IMR-90 (cell line): Measurements from ENCODE around the gene TRNT1.

Experiments used
- RAD21 ChIP-seq: IDR thresholded peaks from 2 replicates; pipeline ENCODE4 v1.6.1; 2012; ENCODE audit warnings: low read length, improper control_type of control experiment
- TF ChIP-seq, protein P1 (sequence below): conservative IDR thresholded peaks from 2 replicates; pipeline ENCODE4 v1.5.1; 2012; ENCODE audit warnings: mild to moderate bottlenecking, low read depth, low read length, improper control_type of control experiment

DNA sequence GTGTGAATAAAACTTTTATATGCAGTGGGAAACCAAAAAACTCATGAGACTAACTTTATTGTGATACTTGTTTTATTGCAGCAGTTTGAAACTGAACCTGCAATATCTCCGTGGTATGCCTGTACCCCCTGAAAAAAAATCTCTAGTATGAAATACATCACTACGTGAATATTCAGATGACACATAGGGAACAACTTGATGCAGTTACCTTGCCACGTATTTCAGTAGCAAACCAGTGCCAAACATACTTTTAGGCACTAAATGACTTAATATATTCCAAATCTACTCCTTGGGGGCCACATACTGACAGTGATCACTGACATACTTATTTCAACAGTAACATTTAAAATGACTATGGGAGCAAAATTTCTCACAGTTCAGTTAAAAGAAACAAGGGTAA lies 38.9 kb downstream of the TRNT1 start:
- TF ChIP-seq, protein P1, sequence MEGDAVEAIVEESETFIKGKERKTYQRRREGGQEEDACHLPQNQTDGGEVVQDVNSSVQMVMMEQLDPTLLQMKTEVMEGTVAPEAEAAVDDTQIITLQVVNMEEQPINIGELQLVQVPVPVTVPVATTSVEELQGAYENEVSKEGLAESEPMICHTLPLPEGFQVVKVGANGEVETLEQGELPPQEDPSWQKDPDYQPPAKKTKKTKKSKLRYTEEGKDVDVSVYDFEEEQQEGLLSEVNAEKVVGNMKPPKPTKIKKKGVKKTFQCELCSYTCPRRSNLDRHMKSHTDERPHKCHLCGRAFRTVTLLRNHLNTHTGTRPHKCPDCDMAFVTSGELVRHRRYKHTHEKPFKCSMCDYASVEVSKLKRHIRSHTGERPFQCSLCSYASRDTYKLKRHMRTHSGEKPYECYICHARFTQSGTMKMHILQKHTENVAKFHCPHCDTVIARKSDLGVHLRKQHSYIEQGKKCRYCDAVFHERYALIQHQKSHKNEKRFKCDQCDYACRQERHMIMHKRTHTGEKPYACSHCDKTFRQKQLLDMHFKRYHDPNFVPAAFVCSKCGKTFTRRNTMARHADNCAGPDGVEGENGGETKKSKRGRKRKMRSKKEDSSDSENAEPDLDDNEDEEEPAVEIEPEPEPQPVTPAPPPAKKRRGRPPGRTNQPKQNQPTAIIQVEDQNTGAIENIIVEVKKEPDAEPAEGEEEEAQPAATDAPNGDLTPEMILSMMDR = no peak
- no peak for TF ChIP-seq RAD21
